Measurements from ENCODE around the gene GIPR. TPM values are rescaled to one million over a fixed set of nuclear protein-coding genes. Genes with fewer than 3 reads are reported as not detected.
A peak's percentile ranks its signal among the peaks of the same experiment; 100 is the strongest.

GIPR gene
- total RNA-seq, 1 experiment from 2014 or later = 1.9 TPM

DNA sequence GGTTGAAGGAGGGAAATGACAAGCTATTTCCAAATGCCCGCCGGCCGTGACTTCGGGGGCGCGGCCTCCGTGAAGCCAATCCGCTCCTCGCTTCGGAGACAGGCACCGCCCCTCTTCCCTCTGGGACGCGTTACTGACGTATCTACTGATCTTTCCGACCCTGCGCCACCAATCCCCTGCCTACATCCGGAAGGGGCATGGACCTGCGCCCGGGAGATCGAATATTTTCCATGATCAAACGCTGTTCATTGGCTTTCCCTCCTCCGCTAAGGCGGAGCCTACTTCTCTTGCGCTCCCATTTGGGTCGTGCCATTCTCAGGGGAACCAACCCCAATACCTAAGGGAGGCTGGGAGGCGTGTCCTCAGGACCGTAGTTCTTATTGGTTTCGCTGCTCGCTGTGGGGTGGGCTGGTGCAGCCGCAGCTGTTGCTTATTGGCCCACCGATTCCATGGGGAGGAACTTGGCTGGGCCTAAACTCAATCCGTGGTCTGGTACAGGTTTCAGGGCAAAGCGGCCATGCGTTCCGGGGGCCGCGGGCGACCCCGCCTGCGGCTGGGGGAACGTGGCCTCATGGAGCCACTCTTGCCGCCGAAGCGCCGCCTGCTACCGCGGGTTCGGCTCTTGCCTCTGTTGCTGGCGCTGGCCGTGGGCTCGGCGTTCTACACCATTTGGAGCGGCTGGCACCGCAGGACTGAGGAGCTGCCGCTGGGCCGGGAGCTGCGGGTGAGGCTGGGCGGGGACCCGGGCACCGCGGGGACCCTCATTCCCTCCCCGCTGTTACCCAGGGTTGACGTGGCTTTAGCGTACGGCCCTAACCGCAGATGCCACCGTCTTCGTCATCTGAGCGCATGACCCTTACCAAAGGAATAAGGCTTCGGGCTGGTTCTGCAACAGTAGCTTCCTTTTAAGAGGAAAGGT, 24.4 kb downstream of the GIPR start, which contains the start of gene QPCTL:
Gene QPCTL, plus strand, starts transcription at position 480 of the 919 bp plus-strand sequence. Its CDS starts 38 bp downstream, at position 518.
- H3K9me2 ChIP-seq (replicated peaks; ENCODE audit: low read length) = no peaks in the 10 kb centered on the region
- ChIA-PET POLR2A (ENCODE audit: unreplicated experiment) (interaction anchor here (0.6 to 1.0 kb wide), 4 partner anchors 77 to 170 kb away, joined by 3 to 10 read pairs (median 4); partner anchors contain the start of genes SIX5 and SYMPK), CTCF (interaction anchor here (0.5 to 1.3 kb wide), 5 partner anchors 50 to 161 kb away, joined by 4 to 8 read pairs (median 5); partner anchors contain the start of genes DMPK and SIX5)
- ATAC-seq (peak; percentile 91), DNase-seq (peak; percentile 98)
- intact Hi-C loops (cut with micrococcal nuclease) = loop anchor here (1.0 kb wide), 1 partner anchor 78 kb away; no protein-coding TSS in a partner anchor
- peaks cover 8% of the 10 kb centered on the region; the same call in 1 of the 2 replicates for H3K36me3 ChIP-seq (ENCODE audit: low read depth, low read length)
- no peaks in the 10 kb centered on the region for H3K9me3 ChIP-seq (ENCODE audit: low read length)
- H3K4me3 ChIP-seq (ENCODE audit: low read length) = peak within 1 kb of the TSS; percentile 84
- peak within 1 kb of the TSS; percentile 76 for H3K27ac ChIP-seq (ENCODE audit: low read length)
- peaks cover 33% of the 10 kb centered on the region for H3K79me2 ChIP-seq (ENCODE audit: low read length)
- peak within 1 kb of the TSS; percentile 92 for H2AFZ ChIP-seq (ENCODE audit: low read length)
- H3K27me3 ChIP-seq (ENCODE audit: low read length) = no peaks in the 10 kb centered on the region
- BruUV-seq (replicated peaks) = no TSS peak
- H3K9ac ChIP-seq (ENCODE audit: low read length) = peak within 1 kb of the TSS; percentile 97
- H3K4me1 ChIP-seq (ENCODE audit: insufficient read depth, low read length) = peaks cover 5% of the 10 kb centered on the region; the same call in 1 of the 2 replicates
- no peaks in the 10 kb centered on the region for H3F3A ChIP-seq (ENCODE audit: low read length, unreplicated experiment)
- 0 out of 2 replicates have a peak, but pooled peaks cover 3% of the 10 kb centered on the region for H4K20me1 ChIP-seq (ENCODE audit: low read length)
- TF ChIP-seq EZH2phosphoT487 (IDR thresholded peaks at IDR 0.05; ENCODE audit: borderline replicate concordance, low read length) = no peak
- TF ChIP-seq, protein P1, sequence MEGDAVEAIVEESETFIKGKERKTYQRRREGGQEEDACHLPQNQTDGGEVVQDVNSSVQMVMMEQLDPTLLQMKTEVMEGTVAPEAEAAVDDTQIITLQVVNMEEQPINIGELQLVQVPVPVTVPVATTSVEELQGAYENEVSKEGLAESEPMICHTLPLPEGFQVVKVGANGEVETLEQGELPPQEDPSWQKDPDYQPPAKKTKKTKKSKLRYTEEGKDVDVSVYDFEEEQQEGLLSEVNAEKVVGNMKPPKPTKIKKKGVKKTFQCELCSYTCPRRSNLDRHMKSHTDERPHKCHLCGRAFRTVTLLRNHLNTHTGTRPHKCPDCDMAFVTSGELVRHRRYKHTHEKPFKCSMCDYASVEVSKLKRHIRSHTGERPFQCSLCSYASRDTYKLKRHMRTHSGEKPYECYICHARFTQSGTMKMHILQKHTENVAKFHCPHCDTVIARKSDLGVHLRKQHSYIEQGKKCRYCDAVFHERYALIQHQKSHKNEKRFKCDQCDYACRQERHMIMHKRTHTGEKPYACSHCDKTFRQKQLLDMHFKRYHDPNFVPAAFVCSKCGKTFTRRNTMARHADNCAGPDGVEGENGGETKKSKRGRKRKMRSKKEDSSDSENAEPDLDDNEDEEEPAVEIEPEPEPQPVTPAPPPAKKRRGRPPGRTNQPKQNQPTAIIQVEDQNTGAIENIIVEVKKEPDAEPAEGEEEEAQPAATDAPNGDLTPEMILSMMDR (conservative IDR thresholded peaks at IDR 0.05; ENCODE audit: low read depth, low read length) = no peak
- TF ChIP-seq EZH2 (IDR thresholded peaks at IDR 0.05; ENCODE audit: low read length, unreplicated experiment) = no peak
- H3K4me2 ChIP-seq (ENCODE audit: low read length) = peak within 1 kb of the TSS; percentile 98

GRCh38 chr19:45693106-45693788, 25.2 kb downstream of the GIPR start:
- H4K20me1 ChIP-seq (ENCODE audit: low read length) = 0 out of 2 replicates have a peak, but pooled peaks cover 3% of the 10 kb centered on the region
- peak overlapping the region; percentile 57 for H2AFZ ChIP-seq (ENCODE audit: low read length)
- TSS peak; percentile 62 for BruUV-seq (replicated peaks)
- peaks cover 5% of the 10 kb centered on the region; the same call in 1 of the 2 replicates for H3K4me1 ChIP-seq (ENCODE audit: insufficient read depth, low read length)
- ChIA-PET POLR2A (ENCODE audit: unreplicated experiment) (interaction anchor here (0.6 to 1.0 kb wide), 3 partner anchors 23 to 144 kb away, joined by 3 to 4 read pairs (median 3); no protein-coding TSS in a partner anchor), CTCF (interaction anchor here (0.7 to 1.3 kb wide), 3 partner anchors 20 to 76 kb away, joined by 3 to 8 read pairs (median 4); partner anchors contain the start of gene SIX5)
- TF ChIP-seq EZH2phosphoT487 (IDR thresholded peaks at IDR 0.05; ENCODE audit: borderline replicate concordance, low read length) (no peak), EZH2 (IDR thresholded peaks at IDR 0.05; ENCODE audit: low read length, unreplicated experiment) (no peak)
- TF ChIP-seq, protein P1 (conservative IDR thresholded peaks at IDR 0.05; ENCODE audit: low read depth, low read length) = peak; percentile 88
- 0 out of 2 replicates have a peak, but pooled peaks have one; percentile 10 for ATAC-seq
- no peaks in the 10 kb centered on the region for H3K9me2 ChIP-seq (replicated peaks; ENCODE audit: low read length)
- peaks cover 33% of the 10 kb centered on the region for H3K79me2 ChIP-seq (ENCODE audit: low read length)
- H3F3A ChIP-seq (ENCODE audit: low read length, unreplicated experiment) = no peaks in the 10 kb centered on the region
- H3K9ac ChIP-seq (ENCODE audit: low read length) = peak overlapping the region; percentile 88
- intact Hi-C loops (cut with micrococcal nuclease) = no loop called here
- H3K36me3 ChIP-seq (ENCODE audit: low read depth, low read length) = peaks cover 3% of the 10 kb centered on the region; the same call in 1 of the 2 replicates
- DNase-seq = peak; percentile 69
- no peaks in the 10 kb centered on the region for H3K9me3 ChIP-seq (ENCODE audit: low read length)
- peak overlapping the region; percentile 98 for H3K4me2 ChIP-seq (ENCODE audit: low read length)
- H3K27ac ChIP-seq (ENCODE audit: low read length) = peak overlapping the region; percentile 65
- no peaks in the 10 kb centered on the region for H3K27me3 ChIP-seq (ENCODE audit: low read length)
- H3K4me3 ChIP-seq (ENCODE audit: low read length) = peak overlapping the region; percentile 84

Measured in PC-3 (cell line).